ENCODE data around the gene CELSR1. TPM values are rescaled to one million over a fixed set of nuclear protein-coding genes. Genes with fewer than 3 reads are reported as not detected.

CELSR1 gene
- total and polyA plus RNA-seq, 2 donors (not counting 1 experiment from before 2014, with no cell fraction given): 0.07 to 1.8 TPM

DNA sequence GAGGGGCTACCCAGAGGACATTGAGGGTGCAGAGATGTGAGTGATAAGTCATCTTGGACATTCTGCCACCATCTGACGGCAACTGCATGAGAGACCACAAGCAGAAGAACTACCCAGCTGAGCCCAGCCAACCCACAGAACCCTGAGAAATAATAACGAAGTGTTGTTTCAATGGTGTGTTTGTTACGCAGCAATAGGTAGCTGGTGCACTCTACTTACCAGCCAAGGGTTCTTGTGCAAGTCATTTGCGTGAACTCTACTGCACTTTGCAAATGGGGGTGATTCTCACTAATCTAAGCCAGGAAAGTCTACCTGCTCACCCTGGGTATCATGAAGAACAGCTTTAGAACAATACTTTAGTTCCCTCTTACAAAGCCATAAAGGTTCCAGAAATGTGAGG lies 15.8 kb upstream of the CELSR1 start:
- Histone ChIP-seq H3K27ac (ENCODE audit: insufficient read depth, low read length) (no peak overlapping the region), H2AFZ (ENCODE audit: low read length) (no peak overlapping the region), H3K36me3 (ENCODE audit: control insufficient read depth, insufficient read depth, low read length) (no peaks in the 10 kb centered on the region), H3K9me3 (ENCODE audit: control insufficient read depth, insufficient read depth, low read depth, low read length) (no peaks in the 10 kb centered on the region), H3K9ac (ENCODE audit: insufficient read depth, low read length) (no peak overlapping the region), H3K79me2 (ENCODE audit: control insufficient read depth, insufficient read depth, low read length) (no peaks in the 10 kb centered on the region), H3K4me1 (ENCODE audit: control insufficient read depth, extremely low read depth, insufficient read depth, low read length) (peaks cover 8% of the 10 kb centered on the region), H4K20me1 (ENCODE audit: control insufficient read depth, extremely low read depth, insufficient read depth, low read length) (no peaks in the 10 kb centered on the region), H3K4me2 (ENCODE audit: extremely low read depth, insufficient read depth, low read length) (no peak overlapping the region), H3K4me3 (replicated peaks in 1 of 4; ENCODE audit: control extremely low read depth in 1 of 4, insufficient read depth in 1 of 4, low read depth in 3 of 4, low read length in 4 of 4) (no peak overlapping the region), H3K27me3 (ENCODE audit: control insufficient read depth, insufficient read depth, low read length) (peaks cover 5% of the 10 kb centered on the region)
- DNase-seq (ENCODE audit: low read depth in 2 of 2): no peak
- TF ChIP-seq CTCF (conservative IDR thresholded peaks at IDR 0.05 in 1 of 2, IDR thresholded peaks at IDR 0.05 in 1 of 2; ENCODE audit: low read depth in 1 of 2, low read length in 2 of 2) (no peak), EZH2 (IDR thresholded peaks at IDR 0.05; ENCODE audit: low read length, missing control alignments) (no peak)

- Histone ChIP-seq H3K27ac (ENCODE audit: insufficient read depth, low read length) (no peak overlapping the region), H3K9me3 (ENCODE audit: control insufficient read depth, insufficient read depth, low read depth, low read length) (no peaks in the 10 kb centered on the region), H3K4me3 (replicated peaks in 1 of 4; ENCODE audit: control extremely low read depth in 1 of 4, insufficient read depth in 1 of 4, low read depth in 3 of 4, low read length in 4 of 4) (no peak overlapping the region), H3K27me3 (ENCODE audit: control insufficient read depth, insufficient read depth, low read length) (peaks cover under 1% of the 10 kb centered on the region), H3K79me2 (ENCODE audit: control insufficient read depth, insufficient read depth, low read length) (no peaks in the 10 kb centered on the region), H2AFZ (ENCODE audit: low read length) (no peak overlapping the region), H3K36me3 (ENCODE audit: control insufficient read depth, insufficient read depth, low read length) (no peaks in the 10 kb centered on the region), H3K4me1 (ENCODE audit: control insufficient read depth, extremely low read depth, insufficient read depth, low read length) (peaks cover 18% of the 10 kb centered on the region), H3K9ac (ENCODE audit: insufficient read depth, low read length) (no peak overlapping the region), H4K20me1 (ENCODE audit: control insufficient read depth, extremely low read depth, insufficient read depth, low read length) (no peaks in the 10 kb centered on the region), H3K4me2 (ENCODE audit: extremely low read depth, insufficient read depth, low read length) (no peak overlapping the region)
- TF ChIP-seq CTCF (conservative IDR thresholded peaks at IDR 0.05 in 1 of 2, IDR thresholded peaks at IDR 0.05 in 1 of 2; ENCODE audit: low read depth in 1 of 2, low read length in 2 of 2) (no peak), EZH2 (IDR thresholded peaks at IDR 0.05; ENCODE audit: low read length, missing control alignments) (no peak)
- no peak for DNase-seq (ENCODE audit: low read depth in 2 of 2)
These were observed 14.6 kb upstream of the CELSR1 start for GRCh38 chr22:46551996-46552395.

DNA sequence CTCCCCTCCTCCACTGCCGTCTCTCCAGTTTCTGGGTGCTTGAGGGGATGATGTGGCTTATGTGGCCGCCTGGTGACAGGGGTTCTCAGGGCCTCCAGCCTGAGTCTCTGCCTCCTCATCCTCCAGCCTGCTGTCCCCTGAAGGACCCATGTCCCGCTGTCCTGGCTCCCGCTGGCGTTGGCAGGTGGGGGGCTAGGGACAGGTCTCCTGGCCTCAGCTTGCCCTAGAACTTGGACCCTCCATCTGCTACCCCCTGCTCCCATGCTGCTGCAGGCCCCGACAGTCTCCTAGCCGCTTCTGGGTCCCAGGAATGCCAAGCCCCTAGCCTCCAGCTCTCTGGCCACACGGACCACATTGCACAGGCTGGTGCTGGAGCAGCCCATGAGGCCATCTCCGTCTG lies 13.9 kb upstream of the CELSR1 start:
- Histone ChIP-seq H3K9ac (ENCODE audit: insufficient read depth, low read length) (no peak overlapping the region), H3K4me2 (ENCODE audit: extremely low read depth, insufficient read depth, low read length) (no peak overlapping the region), H3K79me2 (ENCODE audit: control insufficient read depth, insufficient read depth, low read length) (no peaks in the 10 kb centered on the region), H3K4me3 (replicated peaks in 1 of 4; ENCODE audit: control extremely low read depth in 1 of 4, insufficient read depth in 1 of 4, low read depth in 3 of 4, low read length in 4 of 4) (no peak overlapping the region), H2AFZ (ENCODE audit: low read length) (no peak overlapping the region), H3K9me3 (ENCODE audit: control insufficient read depth, insufficient read depth, low read depth, low read length) (no peaks in the 10 kb centered on the region), H3K27me3 (ENCODE audit: control insufficient read depth, insufficient read depth, low read length) (no peaks in the 10 kb centered on the region), H3K4me1 (ENCODE audit: control insufficient read depth, extremely low read depth, insufficient read depth, low read length) (peaks cover 23% of the 10 kb centered on the region), H4K20me1 (ENCODE audit: control insufficient read depth, extremely low read depth, insufficient read depth, low read length) (no peaks in the 10 kb centered on the region), H3K36me3 (ENCODE audit: control insufficient read depth, insufficient read depth, low read length) (no peaks in the 10 kb centered on the region), H3K27ac (ENCODE audit: insufficient read depth, low read length) (no peak overlapping the region)
- no peak for TF ChIP-seq CTCF (conservative IDR thresholded peaks at IDR 0.05 in 1 of 2, IDR thresholded peaks at IDR 0.05 in 1 of 2; ENCODE audit: low read depth in 1 of 2, low read length in 2 of 2)
- no peak for TF ChIP-seq EZH2 (IDR thresholded peaks at IDR 0.05; ENCODE audit: low read length, missing control alignments)
- no peak for DNase-seq (ENCODE audit: low read depth in 2 of 2)
